ENCODE data around the gene MPHOSPH8. TPM values are rescaled to one million over a fixed set of nuclear protein-coding genes. Genes with fewer than 3 reads are reported as not detected.

The MPHOSPH8 gene
- total and polyA plus RNA-seq, 2 of the 4 experiments (the other 2 are of a cell fraction): 11.7 to 16.4 TPM

GRCh38 chr13:19605161-19605955 lies 28.1 kb upstream of the MPHOSPH8 start:
- Histone ChIP-seq H3K4me1 (ENCODE audit: control insufficient read depth, insufficient read depth, low read length) (no peaks in the 10 kb centered on the region), H2BK15ac (ENCODE audit: low read depth, low read length) (no peak overlapping the region), H3K18ac (ENCODE audit: low read depth, low read length) (no peak overlapping the region), H4K5ac (ENCODE audit: low read depth, low read length) (no peak overlapping the region), H3K56ac (ENCODE audit: extremely low read depth, insufficient read depth, low read length) (no peak overlapping the region), H3K4ac (ENCODE audit: low read depth, low read length) (no peak overlapping the region), H3K9ac (ENCODE audit: low read depth, low read length) (no peak overlapping the region), H3K14ac (replicated peaks; ENCODE audit: low read depth, low read length) (no peak overlapping the region; the same call in 1 of the 2 replicates), H4K91ac (ENCODE audit: insufficient read depth, low read depth, low read length) (no peak overlapping the region), H3K4me2 (ENCODE audit: low read depth, low read length) (no peak overlapping the region), H3K36me3 (ENCODE audit: control insufficient read depth, insufficient read depth, low read length) (no peaks in the 10 kb centered on the region), H2BK120ac (ENCODE audit: low read depth, low read length) (no peak overlapping the region), H4K20me1 (ENCODE audit: insufficient read depth, low read length) (no peaks in the 10 kb centered on the region), H3K27me3 (ENCODE audit: control insufficient read depth, insufficient read depth, low read length) (no peaks in the 10 kb centered on the region), H3K79me1 (ENCODE audit: low read depth in 1 of 2, low read length in 2 of 2) (peaks cover 11 to 19% of the 10 kb centered on the region in 2 experiments; a peak in 3 of 4 replicates), H2AK9ac (replicated peaks; ENCODE audit: low read depth, low read length, poor library complexity) (no peak overlapping the region), H3K9me1 (ENCODE audit: insufficient read depth, low read length) (peaks cover 17% of the 10 kb centered on the region), H3K27ac (ENCODE audit: insufficient read depth, low read length) (no peak overlapping the region), H3K9me3 (ENCODE audit: control insufficient read depth, insufficient read depth, low read length) (no peaks in the 10 kb centered on the region), H2AK5ac (ENCODE audit: low read depth, low read length) (no peak overlapping the region), H2BK20ac (ENCODE audit: low read depth, low read length) (no peak overlapping the region), H3K4me3 (ENCODE audit: insufficient read depth, low read depth, low read length) (no peak overlapping the region), H3K23ac (ENCODE audit: low read depth, low read length) (no peak overlapping the region), H4K8ac (ENCODE audit: low read depth in 2 of 2, low read length in 2 of 2) (no peak overlapping the region), H2AFZ (replicated peaks; ENCODE audit: low read length, poor library complexity) (peak overlapping the region; percentile 67), H2BK5ac (ENCODE audit: low read depth, low read length, poor library complexity, severe bottlenecking) (no peak overlapping the region)
- DNase-seq (peak; percentile 34), ATAC-seq (ENCODE audit: low read depth) (no peak)
- no TSS peak for BruUV-seq (replicated peaks)
- no peak for TF ChIP-seq FOS (IDR thresholded peaks at IDR 0.05; ENCODE audit: low read depth, low read length)
- TF ChIP-seq MAFK (IDR thresholded peaks at IDR 0.05; ENCODE audit: low read depth, low read length): no peak
- TF ChIP-seq USF2 (IDR thresholded peaks at IDR 0.05; ENCODE audit: low read depth, low read length): no peak
- no peak for TF ChIP-seq MXI1 (IDR thresholded peaks at IDR 0.05; ENCODE audit: borderline replicate concordance, low read depth, low read length)
- TF ChIP-seq BHLHE40 (IDR thresholded peaks at IDR 0.05; ENCODE audit: low read depth, low read length): no peak
- TF ChIP-seq RAD21 (IDR thresholded peaks at IDR 0.05; ENCODE audit: low read length): no peak
- TF ChIP-seq ELK1 (IDR thresholded peaks at IDR 0.05; ENCODE audit: borderline replicate concordance, low read depth, low read length): no peak
- TF ChIP-seq MAZ (IDR thresholded peaks at IDR 0.05; ENCODE audit: borderline replicate concordance, low read depth, low read length): no peak
- TF ChIP-seq CEBPB (IDR thresholded peaks at IDR 0.05; ENCODE audit: low read depth, low read length): no peak
- dilution Hi-C loops (cut with HindIII; ENCODE audit: low sequenced_read_pairs, unreplicated experiment) (no loop called here), in situ Hi-C loops (cut with MboI; ENCODE audit: low sequenced_read_pairs) (no loop called here), intact Hi-C loops (cut with micrococcal nuclease) (no loop called here)
- ChIA-PET CTCF (no interaction called here), POLR2A (ENCODE audit: unreplicated experiment) (no interaction called here)
- WGBS, 2 experiments (ENCODE audit: extremely low coverage in 2 of 2, insufficient read length in 1 of 2): 100% methylated on average over 3 of the region's 7 CpGs; no CpG with 5 or more reads in 1 of the 2 experiments
